ENCODE results near the gene CBX1.

Gene CBX1

DNA sequence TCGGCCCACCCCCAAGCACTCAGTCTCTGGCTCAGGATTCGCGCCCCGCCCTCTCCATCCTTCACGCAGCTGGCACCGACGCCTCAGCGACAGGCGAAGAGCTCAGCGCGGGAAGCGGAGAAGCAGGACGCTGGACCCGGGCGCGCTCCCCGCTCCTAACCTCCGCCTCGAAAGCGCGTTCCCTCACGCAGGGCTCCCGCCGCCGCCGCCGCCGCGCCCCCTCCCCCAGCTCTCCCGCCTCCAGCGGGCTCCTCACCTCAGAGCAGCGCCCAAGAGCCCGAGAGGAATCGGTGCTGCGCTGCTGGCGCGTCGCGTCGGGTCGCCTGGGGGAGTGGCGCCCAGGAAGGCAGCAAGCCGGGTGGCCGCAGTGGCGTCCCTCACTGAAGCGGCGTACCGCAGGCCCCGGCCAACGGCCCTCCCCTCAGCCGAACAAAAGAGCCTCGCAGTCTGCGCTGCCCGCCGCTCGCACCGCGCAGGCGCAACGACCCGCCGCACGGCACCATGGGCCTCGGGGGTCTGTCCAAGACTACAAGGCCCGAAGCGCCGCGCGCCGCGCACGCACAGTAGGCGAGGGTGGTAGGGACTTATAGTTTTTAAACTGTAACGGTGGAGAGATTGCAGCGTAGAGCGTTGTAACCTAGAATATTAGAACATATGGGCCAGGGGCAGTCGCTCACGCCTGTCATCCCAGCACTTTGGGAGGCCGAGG, at the start of gene CBX1:
Gene CBX1, minus strand, starts transcription at position 467 of the 709 bp plus-strand sequence. CDS start 24,474 bp downstream, outside the sequence.
- DNase-seq (ENCODE audit: low read depth in 2 of 2, low spot score in 1 of 2): peak; percentile 86 to 88

GRCh38 chr17:48150597-48151001, 49.3 kb upstream of the CBX1 start:
- DNase-seq (ENCODE audit: low read depth in 2 of 2, low spot score in 1 of 2): no peak

- no peak for DNase-seq (ENCODE audit: low read depth in 2 of 2, low spot score in 1 of 2)
Observed at GRCh38 chr17:48149787-48150463, 48.6 kb upstream of the CBX1 start.

DNA sequence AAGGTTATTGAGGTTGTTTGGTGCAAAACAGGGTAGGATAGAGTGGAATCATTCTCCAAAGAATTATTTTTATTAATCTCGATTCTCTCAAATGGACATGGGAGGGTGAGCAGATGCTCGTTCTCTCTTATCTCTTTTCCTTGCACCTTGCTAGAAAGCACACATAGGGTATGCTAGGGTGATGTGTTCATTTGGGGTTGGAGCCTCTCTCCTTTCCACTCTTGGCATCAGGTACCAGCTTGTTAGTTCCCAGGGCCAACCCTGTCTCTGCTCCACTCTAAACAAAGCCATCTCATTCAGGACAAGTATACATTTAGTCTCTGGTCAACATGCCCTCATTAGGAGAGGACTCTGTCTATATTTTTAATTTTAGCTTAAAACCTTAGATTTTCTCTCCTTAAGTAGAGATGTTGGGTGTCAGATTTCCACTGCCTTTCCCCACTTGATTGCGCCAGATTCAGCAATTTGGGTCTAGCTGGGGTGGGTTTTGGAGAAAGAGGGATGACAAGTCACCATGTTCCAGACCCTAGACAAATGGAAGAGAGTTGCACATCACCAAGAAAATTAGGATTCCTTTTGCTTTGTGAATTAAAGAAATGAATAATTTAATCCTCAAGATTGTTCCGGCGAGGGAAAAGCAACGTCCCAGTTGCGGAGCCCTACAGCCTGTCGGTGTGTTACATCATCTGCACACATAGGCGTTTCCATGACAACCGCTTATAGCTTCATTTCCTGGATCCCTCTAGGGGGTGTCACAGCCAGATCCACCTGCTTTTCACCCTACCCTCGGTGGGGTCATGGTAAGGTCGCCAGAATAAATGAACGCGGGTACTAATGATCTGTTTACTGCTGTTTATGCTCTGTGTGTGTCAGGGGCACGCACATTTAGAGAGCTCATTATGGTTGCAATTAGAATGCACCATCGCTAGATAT, 47.8 kb upstream of the CBX1 start:
- DNase-seq (ENCODE audit: low read depth in 2 of 2, low spot score in 1 of 2): no peak

GRCh38 chr17:48148029-48148770, 46.9 kb upstream of the CBX1 start:
- DNase-seq (ENCODE audit: low read depth in 2 of 2, low spot score in 1 of 2): no peak

DNA sequence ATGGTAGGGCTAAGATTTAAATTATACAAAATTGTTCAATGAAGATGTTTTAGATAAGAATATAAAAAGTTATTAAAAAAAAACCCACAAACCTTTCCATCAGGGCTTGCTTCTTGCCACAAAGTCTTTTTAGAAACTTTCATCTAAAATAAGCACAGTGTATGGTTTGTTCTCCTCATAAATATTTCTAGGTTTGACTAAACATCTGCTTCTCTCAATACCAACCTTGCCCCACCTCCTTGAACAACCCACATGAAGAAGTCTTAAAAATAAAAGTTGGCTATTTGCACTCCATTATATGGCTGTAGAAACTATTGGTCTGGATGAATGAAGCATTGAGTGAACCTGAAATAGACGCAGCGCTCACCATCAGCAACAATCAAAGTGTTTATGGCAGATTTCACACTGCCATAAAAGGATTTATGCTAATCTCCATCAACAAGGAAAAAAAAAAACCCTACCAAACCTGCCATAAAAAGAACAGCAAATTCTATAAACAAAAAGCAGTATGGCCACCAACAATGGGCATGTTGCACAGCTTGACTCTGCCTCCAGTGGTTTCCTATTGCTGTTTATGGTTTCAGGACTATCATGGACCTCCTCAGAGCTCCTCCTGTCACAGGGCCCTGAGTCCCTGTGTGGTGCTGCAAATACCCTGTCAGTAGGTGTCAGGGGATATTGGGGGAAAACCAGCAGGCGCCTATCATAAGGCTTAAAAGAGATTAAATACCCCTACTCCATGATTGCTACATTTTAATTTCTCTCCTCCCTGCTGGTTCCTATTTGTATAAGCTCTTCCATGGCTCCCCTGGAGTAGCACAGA, 43.9 kb upstream of the CBX1 start:
- no peak for DNase-seq (ENCODE audit: low read depth in 2 of 2, low spot score in 1 of 2)

GRCh38 chr17:48144231-48144630, 43.0 kb upstream of the CBX1 start:
- DNase-seq (ENCODE audit: low read depth in 2 of 2, low spot score in 1 of 2): no peak

GRCh38 chr17:48143629-48144028, 42.4 kb upstream of the CBX1 start:
- no peak for DNase-seq (ENCODE audit: low read depth in 2 of 2, low spot score in 1 of 2)

DNA sequence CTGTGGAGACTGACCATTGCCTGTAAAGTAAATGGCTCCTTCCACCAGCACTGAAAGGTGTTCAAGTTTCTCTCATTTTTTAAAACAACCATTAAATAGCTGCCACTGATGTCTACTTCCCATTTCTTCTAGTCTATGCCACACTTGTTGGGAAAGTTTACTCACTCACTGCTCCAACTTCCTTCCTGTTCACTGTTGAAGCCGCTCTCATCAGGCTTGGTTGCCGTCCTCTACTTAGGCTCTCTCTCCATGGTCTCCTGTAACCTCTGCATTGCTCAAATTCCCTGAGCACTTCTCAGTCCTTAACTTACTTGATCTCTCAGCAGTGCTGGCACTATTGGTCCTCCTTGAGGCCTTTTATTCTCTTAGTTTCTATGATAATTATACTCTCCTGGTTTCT, 38.7 kb upstream of the CBX1 start:
- DNase-seq (ENCODE audit: low read depth in 2 of 2, low spot score in 1 of 2): no peak

GRCh38 chr17:48137656-48138055, 36.4 kb upstream of the CBX1 start:
- DNase-seq (ENCODE audit: low read depth in 2 of 2, low spot score in 1 of 2): no peak

GRCh38 chr17:48134912-48135480, 33.7 kb upstream of the CBX1 start:
- DNase-seq (ENCODE audit: low read depth in 2 of 2, low spot score in 1 of 2): no peak

- DNase-seq (ENCODE audit: low read depth in 2 of 2, low spot score in 1 of 2): no peak
Observed at GRCh38 chr17:48132385-48132784, 31.1 kb upstream of the CBX1 start.

DNA sequence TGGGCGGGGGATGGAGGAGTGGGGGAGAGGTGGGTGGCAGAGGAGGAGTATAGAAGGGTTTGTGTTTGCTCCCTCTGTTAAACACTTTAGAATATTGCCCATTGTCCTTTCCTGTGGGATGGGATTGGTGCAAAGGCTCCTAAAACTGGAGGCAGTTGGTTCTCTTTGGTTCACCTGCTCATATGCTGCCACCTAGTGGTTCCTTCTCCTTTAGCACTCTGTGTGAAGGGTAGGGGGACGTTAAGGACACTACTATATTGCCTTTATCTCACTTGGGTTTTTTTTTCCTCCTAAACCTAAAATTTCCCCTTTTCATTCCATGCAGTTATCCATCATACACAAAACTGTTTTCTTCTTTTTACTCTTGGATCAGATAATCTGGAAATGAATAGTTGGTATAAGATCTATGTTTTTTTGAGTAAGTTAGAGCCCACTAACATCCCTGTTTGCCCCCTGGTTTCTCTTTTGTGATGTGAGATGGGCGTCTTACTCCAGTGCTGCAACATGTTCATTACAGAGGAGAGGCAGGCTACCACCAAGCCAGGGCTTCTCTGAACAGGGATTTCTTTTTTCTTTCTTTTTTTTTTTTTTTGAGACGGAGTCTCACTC, 30.0 kb upstream of the CBX1 start:
- peak in 1 of 2 donors; percentile 29 for DNase-seq (ENCODE audit: low read depth in 2 of 2, low spot score in 1 of 2)

DNA sequence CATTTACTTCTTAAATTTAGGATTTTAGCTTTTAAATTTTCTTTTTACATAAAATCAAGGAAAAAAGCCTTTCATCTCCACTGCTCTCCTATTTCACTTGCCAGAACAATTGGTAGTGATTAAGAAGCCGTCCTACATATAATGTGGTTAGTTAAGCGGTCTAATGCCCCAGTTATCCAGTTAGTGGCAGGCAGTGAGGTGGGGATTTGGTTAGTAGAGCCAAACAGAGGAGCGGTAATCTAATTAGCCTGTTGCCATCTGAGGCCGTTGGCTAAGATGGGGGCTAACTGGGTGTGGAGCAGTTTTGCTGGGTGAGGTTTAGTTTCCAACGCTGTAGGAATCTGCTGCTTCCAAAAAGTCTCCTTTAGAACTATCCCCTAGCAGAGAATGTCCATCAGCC, 28.7 kb upstream of the CBX1 start:
- DNase-seq (ENCODE audit: low read depth in 2 of 2, low spot score in 1 of 2): no peak

- no peak for DNase-seq (ENCODE audit: low read depth in 2 of 2, low spot score in 1 of 2)
Observed at GRCh38 chr17:48128400-48128799, 27.1 kb upstream of the CBX1 start.

DNA sequence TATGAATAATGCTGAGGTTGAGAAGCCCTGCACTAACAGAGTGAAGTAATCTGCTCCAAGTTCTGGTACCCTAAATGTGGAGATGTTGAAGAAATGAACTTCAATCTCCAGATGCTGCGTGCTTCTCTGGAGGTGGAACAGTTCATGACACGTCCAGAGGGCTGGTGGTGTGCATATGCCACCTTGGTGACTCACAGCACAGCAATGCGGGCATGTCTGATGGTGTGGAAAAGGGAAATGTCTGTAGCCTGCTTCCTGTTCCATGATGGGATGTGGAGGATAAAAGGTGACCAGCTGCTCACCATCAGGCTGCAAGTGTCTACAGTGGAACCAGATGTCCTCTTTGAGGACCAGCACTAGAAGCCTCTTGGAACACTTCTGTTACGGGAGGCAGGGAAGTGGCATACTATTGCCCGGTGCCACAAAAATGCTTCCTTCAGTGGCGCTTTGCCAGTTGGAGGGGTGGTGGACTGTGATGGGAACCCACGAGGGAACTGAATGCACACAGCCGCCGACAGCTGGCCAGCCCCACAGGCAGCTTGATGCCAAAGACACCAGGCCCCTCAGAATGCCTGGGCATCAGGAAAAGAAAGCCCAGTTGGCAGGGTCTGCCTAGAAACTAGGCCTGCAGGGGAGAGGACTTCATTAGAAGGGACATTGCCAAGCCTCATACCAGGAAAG, 26.2 kb upstream of the CBX1 start:
- no peak for DNase-seq (ENCODE audit: low read depth in 2 of 2, low spot score in 1 of 2)

GRCh38 chr17:48126532-48126850, 25.2 kb upstream of the CBX1 start:
- no peak for DNase-seq (ENCODE audit: low read depth in 2 of 2, low spot score in 1 of 2)

DNA sequence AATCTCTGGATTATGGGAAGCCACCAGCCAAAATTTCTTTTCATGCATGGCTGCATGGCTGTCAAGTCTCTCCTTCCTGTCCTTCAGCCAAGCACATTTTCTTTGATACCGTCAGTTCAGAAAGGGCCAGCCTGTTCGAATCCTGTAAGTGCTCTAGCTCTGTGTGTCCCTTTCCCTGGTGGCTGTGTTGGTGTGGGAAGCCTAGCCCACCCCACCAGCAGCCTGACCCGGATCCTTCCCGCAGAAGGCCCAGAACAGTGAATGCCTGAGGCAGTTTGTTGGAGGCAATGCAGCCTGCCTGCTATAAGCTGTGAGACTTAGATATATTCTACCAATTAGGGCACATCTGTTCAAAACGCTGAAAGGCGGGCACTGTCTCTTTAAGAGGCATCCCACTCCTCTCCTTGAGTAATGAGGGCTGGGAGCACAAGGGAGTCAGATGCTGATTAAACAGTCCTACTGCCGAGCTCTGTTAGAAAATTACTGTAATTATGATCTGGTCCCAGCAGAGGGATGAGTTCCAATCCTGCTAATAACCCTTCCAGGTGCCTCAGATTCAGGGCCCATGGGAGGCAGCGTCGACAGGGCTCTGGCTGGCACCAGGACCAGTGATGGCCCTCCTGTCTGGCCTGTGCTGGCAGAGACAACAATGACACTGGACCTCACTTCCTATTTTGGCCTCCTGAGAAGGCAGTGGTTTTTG, 24.7 kb upstream of the CBX1 start:
- DNase-seq (ENCODE audit: low read depth in 2 of 2, low spot score in 1 of 2): no peak

Data from stimulated activated CD8-positive, alpha-beta memory T cell treated with anti-CD3 and anti-CD28 coated beads, Interleukin-4, amount 100 ng/mL, for 4 hours (primary cell).